GM12892 (cell line): ENCODE results near the gene AIFM1.

Experiments
- POLR2A ChIP-seq: IDR thresholded peaks from 2 replicates; pipeline ENCODE4 v1.6.1; 2011; ENCODE audit warnings: low read depth, low read length, control low read depth
- POLR2AphosphoS5 ChIP-seq: IDR thresholded peaks from 2 replicates; pipeline ENCODE4 v1.6.1; 2011; ENCODE audit warnings: low read depth, low read length, control low read depth
- TAF1 ChIP-seq: IDR thresholded peaks from 2 replicates; pipeline ENCODE4 v1.6.1; 2011; ENCODE audit warnings: low read depth, mild to moderate bottlenecking, control low read depth, low read length, borderline replicate concordance

GRCh38 chrX:130139474-130140201 lies 26.0 kb downstream of the AIFM1 start:
- TF ChIP-seq POLR2AphosphoS5 (no peak), POLR2A (no peak), TAF1 (no peak)
